Nephron (organoid): Measurements from ENCODE around the gene LAMA2.

Experiments used
- H3K27ac Mint-ChIP-seq, 3 experiments: 2 replicates each; pipeline ENCODE4 v1.8.0; 2020; ENCODE audit warnings: mixed read lengths in 3 of 3, mild to moderate bottlenecking in 2 of 3, moderate library complexity in 1 of 3
- H3K27me3 Mint-ChIP-seq: 2 replicates; pipeline ENCODE4 v1.8.0; 2021; ENCODE audit warnings: low read depth, mild to moderate bottlenecking, moderate library complexity, mixed read lengths
- H3K36me3 Mint-ChIP-seq: 2 replicates; pipeline ENCODE4 v1.8.0; 2020; ENCODE audit warnings: low read depth, mixed read lengths
- H3K4me1 Mint-ChIP-seq: 2 replicates; pipeline ENCODE4 v1.8.0; 2020; ENCODE audit warnings: mixed read lengths
- H3K4me3 Mint-ChIP-seq, 3 experiments: 2 replicates each; pipeline ENCODE4 v1.8.0; 2020; ENCODE audit warnings: mild to moderate bottlenecking in 3 of 3, mixed read lengths in 3 of 3, moderate library complexity in 2 of 3
- H3K9me3 Mint-ChIP-seq: 2 replicates; pipeline ENCODE4 v1.8.0; 2020; ENCODE audit warnings: mixed read lengths
- TF ChIP-seq, protein P1 (sequence below), 3 experiments: fragments of 200-600 bp; sonication (generic); IDR thresholded peaks; one replicate each; pipeline ENCODE4 v1.5.0; 2021; ENCODE audit warnings: antibody characterized with exemption in 3 of 3; ENCODE audit not compliant: unreplicated experiment in 3 of 3

The LAMA2 gene

DNA sequence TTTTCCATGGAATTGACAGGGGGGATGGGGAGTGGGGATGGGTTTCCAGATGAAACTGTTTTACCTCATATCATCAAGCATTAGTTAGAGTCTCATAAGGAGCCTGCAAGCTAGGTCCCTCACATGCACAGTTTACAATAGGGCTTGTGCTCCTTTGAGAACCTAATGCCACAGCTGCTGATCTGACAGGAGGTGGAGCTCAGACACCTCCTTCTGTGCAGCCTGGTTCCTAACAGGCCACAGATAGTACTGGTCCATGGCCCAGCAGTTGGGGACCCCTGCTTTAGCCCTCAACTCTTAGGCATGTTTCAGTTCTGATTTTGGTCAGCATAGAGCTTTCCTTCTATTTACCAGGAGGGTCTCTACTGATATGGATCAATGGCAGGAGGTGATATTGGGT, 251.6 kb downstream of the LAMA2 start:
- Mint-ChIP-seq H3K4me3 (no peak overlapping the region), H3K27ac (no peak overlapping the region), H3K36me3 (no peaks in the 10 kb centered on the region), H3K4me1 (peaks cover 55% of the 10 kb centered on the region), H3K9me3 (no peaks in the 10 kb centered on the region), H3K27me3 (no peaks in the 10 kb centered on the region)
- TF ChIP-seq, protein P1, sequence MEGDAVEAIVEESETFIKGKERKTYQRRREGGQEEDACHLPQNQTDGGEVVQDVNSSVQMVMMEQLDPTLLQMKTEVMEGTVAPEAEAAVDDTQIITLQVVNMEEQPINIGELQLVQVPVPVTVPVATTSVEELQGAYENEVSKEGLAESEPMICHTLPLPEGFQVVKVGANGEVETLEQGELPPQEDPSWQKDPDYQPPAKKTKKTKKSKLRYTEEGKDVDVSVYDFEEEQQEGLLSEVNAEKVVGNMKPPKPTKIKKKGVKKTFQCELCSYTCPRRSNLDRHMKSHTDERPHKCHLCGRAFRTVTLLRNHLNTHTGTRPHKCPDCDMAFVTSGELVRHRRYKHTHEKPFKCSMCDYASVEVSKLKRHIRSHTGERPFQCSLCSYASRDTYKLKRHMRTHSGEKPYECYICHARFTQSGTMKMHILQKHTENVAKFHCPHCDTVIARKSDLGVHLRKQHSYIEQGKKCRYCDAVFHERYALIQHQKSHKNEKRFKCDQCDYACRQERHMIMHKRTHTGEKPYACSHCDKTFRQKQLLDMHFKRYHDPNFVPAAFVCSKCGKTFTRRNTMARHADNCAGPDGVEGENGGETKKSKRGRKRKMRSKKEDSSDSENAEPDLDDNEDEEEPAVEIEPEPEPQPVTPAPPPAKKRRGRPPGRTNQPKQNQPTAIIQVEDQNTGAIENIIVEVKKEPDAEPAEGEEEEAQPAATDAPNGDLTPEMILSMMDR (IDR thresholded peaks at IDR 0.05; ENCODE audit: unreplicated experiment in 3 of 3) = no peak

- Mint-ChIP-seq H3K9me3 (no peaks in the 10 kb centered on the region), H3K4me3 (no peak overlapping the region), H3K36me3 (no peaks in the 10 kb centered on the region), H3K4me1 (peaks cover 61% of the 10 kb centered on the region), H3K27me3 (no peaks in the 10 kb centered on the region), H3K27ac (no peak overlapping the region)
- TF ChIP-seq, protein P1 (IDR thresholded peaks at IDR 0.05; ENCODE audit: unreplicated experiment in 3 of 3) = no peak
These were observed 252.5 kb downstream of the LAMA2 start for GRCh38 chr6:129135451-129135850.

GRCh38 chr6:129136751-129137150, 253.8 kb downstream of the LAMA2 start:
- H3K36me3 Mint-ChIP-seq = no peaks in the 10 kb centered on the region
- H3K27ac Mint-ChIP-seq = no peak overlapping the region
- H3K27me3 Mint-ChIP-seq = no peaks in the 10 kb centered on the region
- TF ChIP-seq, protein P1 (IDR thresholded peaks at IDR 0.05; ENCODE audit: unreplicated experiment in 3 of 3) = no peak
- H3K4me1 Mint-ChIP-seq = peaks cover 63% of the 10 kb centered on the region
- no peaks in the 10 kb centered on the region for H3K9me3 Mint-ChIP-seq
- H3K4me3 Mint-ChIP-seq = no peak overlapping the region

- no peak overlapping the region for H3K4me3 Mint-ChIP-seq
- no peak overlapping the region for H3K27ac Mint-ChIP-seq
- no peaks in the 10 kb centered on the region for H3K36me3 Mint-ChIP-seq
- H3K27me3 Mint-ChIP-seq = no peaks in the 10 kb centered on the region
- TF ChIP-seq, protein P1 (IDR thresholded peaks at IDR 0.05; ENCODE audit: unreplicated experiment in 3 of 3) = no peak
- H3K4me1 Mint-ChIP-seq = peaks cover 47% of the 10 kb centered on the region
- H3K9me3 Mint-ChIP-seq = no peaks in the 10 kb centered on the region
These were observed 255.9 kb downstream of the LAMA2 start for GRCh38 chr6:129138739-129139405.

- peak overlapping the region in 1 of 3 experiments; percentile 48 for H3K4me3 Mint-ChIP-seq
These were observed 257.6 kb downstream of the LAMA2 start for GRCh38 chr6:129140526-129140925.

More at GRCh38 chr6:129140526-129140925, 257.6 kb downstream of the LAMA2 start:
- Mint-ChIP-seq H3K36me3 (no peaks in the 10 kb centered on the region), H3K4me1 (peaks cover 51% of the 10 kb centered on the region), H3K27ac (peak overlapping the region; percentile 78 to 85 (median 82)), H3K27me3 (no peaks in the 10 kb centered on the region), H3K9me3 (no peaks in the 10 kb centered on the region)
- TF ChIP-seq, protein P1 (IDR thresholded peaks at IDR 0.05; ENCODE audit: unreplicated experiment in 3 of 3) = no peak
